Measurements from ENCODE around the gene XPNPEP3.

Gene XPNPEP3

DNA sequence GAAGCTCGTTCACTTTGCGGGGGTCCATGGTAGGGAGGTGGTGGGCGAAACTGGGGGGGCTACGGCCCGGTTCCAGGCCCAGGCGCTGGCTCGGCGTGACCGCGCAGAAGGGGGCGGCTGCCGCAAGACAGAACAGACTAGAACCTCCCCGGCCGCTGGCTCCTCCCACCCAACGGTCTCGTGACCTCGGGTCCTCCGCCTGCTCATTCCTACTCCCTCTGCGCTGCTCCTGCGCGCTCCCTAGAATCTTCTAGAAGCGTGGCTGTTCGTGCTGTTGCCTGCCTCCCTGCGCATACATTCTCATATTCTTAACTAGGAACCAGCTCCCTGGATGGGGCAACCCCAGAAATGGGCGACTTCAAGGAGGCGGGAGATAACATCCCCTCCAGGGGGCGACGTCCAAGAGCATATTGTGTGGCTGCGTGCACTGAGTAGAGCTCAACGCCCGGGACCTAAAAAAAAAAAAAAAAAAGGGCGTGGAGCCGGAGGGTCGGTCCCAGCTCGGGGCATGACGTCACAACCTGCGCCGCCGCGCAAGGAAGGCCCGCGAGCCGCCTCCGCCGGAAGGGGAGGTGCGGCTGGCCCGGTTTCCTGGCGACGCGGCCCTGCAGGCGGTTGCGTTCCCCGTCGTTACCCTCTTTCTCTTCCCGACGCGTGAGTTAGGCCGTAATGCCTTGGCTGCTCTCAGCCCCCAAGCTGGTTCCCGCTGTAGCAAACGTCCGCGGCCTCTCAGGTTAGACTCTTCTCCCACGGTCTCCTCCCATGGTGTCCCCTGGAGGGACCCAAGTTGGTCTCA, at the start of gene XPNPEP3, which contains the start of gene ST13 (continued):
- TF ChIP-seq, protein P1, sequence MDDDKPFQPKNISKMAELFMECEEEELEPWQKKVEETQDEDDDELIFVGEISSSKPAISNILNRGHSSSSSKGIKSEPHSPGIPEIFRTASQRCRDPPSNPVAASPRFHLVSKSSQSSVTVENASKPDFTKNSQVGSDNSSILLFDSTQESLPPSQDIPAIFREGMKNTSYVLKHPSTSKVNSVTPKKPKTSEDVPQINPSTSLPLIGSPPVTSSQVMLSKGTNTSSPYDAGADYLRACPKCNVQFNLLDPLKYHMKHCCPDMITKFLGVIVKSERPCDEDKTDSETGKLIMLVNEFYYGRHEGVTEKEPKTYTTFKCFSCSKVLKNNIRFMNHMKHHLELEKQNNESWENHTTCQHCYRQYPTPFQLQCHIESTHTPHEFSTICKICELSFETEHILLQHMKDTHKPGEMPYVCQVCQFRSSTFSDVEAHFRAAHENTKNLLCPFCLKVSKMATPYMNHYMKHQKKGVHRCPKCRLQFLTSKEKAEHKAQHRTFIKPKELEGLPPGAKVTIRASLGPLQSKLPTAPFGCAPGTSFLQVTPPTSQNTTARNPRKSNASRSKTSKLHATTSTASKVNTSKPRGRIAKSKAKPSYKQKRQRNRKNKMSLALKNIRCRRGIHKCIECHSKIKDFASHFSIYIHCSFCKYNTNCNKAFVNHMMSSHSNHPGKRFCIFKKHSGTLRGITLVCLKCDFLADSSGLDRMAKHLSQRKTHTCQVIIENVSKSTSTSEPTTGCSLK (tag by site-specific recombination; IDR thresholded peaks at IDR 0.05), result no peak
- TF ChIP-seq ZNF184 (tag by site-specific recombination; IDR thresholded peaks at IDR 0.05) (peak; percentile 1; the same call in 1 of the 2 replicates), ZNF530 (tag by site-specific recombination; IDR thresholded peaks at IDR 0.05; ENCODE audit: low read depth) (no peak), ZNF391 (tag by site-specific recombination; IDR thresholded peaks at IDR 0.05; ENCODE audit: borderline replicate concordance, low read depth) (no peak; the same call in 1 of the 2 replicates), ZIC2 (tag by site-specific recombination; IDR thresholded peaks at IDR 0.05) (peak; percentile 73), ZNF138 (tag by site-specific recombination; IDR thresholded peaks at IDR 0.05; ENCODE audit: borderline replicate concordance) (no peak), ZNF19 (tag by site-specific recombination; IDR thresholded peaks at IDR 0.05; ENCODE audit: low read depth) (no peak), ZBTB1 (tag by site-specific recombination; IDR thresholded peaks at IDR 0.05) (peak; percentile 62; the same call in 1 of the 2 replicates), ZNF658 (tag by site-specific recombination; IDR thresholded peaks at IDR 0.05) (no peak), BCL11A (tag by site-specific recombination; IDR thresholded peaks at IDR 0.05; ENCODE audit: low read depth) (no peak), ZNF558 (tag by site-specific recombination; IDR thresholded peaks at IDR 0.05) (peak; percentile 49; the same call in 1 of the 2 replicates), SETDB1 (IDR thresholded peaks at IDR 0.05; ENCODE audit: insufficient read length, low read length) (peak; percentile 36), ZNF837 (tag by site-specific recombination; IDR thresholded peaks at IDR 0.05) (no peak), ZNF707 (tag by site-specific recombination; IDR thresholded peaks at IDR 0.05) (no peak), ZNF214 (tag by site-specific recombination; IDR thresholded peaks at IDR 0.05; ENCODE audit: borderline replicate concordance) (no peak), ZNF560 (tag by site-specific recombination; IDR thresholded peaks at IDR 0.05; ENCODE audit: borderline replicate concordance) (no peak), ZNF202 (tag by site-specific recombination; IDR thresholded peaks at IDR 0.05; ENCODE audit: borderline replicate concordance) (no peak), ZNF623 (tag by site-specific recombination; IDR thresholded peaks at IDR 0.05) (0 out of 2 replicates have a peak, but pooled peaks have one; percentile 19)
- TF ChIP-seq, protein P2, sequence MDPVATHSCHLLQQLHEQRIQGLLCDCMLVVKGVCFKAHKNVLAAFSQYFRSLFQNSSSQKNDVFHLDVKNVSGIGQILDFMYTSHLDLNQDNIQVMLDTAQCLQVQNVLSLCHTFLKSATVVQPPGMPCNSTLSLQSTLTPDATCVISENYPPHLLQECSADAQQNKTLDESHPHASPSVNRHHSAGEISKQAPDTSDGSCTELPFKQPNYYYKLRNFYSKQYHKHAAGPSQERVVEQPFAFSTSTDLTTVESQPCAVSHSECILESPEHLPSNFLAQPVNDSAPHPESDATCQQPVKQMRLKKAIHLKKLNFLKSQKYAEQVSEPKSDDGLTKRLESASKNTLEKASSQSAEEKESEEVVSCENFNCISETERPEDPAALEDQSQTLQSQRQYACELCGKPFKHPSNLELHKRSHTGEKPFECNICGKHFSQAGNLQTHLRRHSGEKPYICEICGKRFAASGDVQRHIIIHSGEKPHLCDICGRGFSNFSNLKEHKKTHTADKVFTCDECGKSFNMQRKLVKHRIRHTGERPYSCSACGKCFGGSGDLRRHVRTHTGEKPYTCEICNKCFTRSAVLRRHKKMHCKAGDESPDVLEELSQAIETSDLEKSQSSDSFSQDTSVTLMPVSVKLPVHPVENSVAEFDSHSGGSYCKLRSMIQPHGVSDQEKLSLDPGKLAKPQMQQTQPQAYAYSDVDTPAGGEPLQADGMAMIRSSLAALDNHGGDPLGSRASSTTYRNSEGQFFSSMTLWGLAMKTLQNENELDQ (tag by site-specific recombination; IDR thresholded peaks at IDR 0.05; ENCODE audit: low read depth), result no peak
- TF ChIP-seq, protein P3, sequence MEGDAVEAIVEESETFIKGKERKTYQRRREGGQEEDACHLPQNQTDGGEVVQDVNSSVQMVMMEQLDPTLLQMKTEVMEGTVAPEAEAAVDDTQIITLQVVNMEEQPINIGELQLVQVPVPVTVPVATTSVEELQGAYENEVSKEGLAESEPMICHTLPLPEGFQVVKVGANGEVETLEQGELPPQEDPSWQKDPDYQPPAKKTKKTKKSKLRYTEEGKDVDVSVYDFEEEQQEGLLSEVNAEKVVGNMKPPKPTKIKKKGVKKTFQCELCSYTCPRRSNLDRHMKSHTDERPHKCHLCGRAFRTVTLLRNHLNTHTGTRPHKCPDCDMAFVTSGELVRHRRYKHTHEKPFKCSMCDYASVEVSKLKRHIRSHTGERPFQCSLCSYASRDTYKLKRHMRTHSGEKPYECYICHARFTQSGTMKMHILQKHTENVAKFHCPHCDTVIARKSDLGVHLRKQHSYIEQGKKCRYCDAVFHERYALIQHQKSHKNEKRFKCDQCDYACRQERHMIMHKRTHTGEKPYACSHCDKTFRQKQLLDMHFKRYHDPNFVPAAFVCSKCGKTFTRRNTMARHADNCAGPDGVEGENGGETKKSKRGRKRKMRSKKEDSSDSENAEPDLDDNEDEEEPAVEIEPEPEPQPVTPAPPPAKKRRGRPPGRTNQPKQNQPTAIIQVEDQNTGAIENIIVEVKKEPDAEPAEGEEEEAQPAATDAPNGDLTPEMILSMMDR (tag by site-specific recombination; IDR thresholded peaks at IDR 0.05), result peak; percentile 46; the same call in 1 of the 2 replicates
- TF ChIP-seq, protein P4, sequence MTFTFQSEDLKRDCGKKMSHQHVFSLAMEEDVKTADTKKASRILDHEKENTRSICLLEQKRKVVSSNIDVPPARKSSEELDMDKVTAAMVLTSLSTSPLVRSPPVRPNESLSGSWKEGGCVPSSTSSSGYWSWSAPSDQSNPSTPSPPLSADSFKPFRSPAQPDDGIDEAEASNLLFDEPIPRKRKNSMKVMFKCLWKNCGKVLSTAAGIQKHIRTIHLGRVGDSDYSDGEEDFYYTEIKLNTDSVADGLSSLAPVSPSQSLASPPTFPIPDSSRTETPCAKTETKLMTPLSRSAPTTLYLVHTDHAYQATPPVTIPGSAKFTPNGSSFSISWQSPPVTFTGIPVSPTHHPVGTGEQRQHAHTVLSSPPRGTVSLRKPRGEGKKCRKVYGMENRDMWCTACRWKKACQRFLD (tag by site-specific recombination; IDR thresholded peaks at IDR 0.05), result no peak
- TF ChIP-seq, protein P5, sequence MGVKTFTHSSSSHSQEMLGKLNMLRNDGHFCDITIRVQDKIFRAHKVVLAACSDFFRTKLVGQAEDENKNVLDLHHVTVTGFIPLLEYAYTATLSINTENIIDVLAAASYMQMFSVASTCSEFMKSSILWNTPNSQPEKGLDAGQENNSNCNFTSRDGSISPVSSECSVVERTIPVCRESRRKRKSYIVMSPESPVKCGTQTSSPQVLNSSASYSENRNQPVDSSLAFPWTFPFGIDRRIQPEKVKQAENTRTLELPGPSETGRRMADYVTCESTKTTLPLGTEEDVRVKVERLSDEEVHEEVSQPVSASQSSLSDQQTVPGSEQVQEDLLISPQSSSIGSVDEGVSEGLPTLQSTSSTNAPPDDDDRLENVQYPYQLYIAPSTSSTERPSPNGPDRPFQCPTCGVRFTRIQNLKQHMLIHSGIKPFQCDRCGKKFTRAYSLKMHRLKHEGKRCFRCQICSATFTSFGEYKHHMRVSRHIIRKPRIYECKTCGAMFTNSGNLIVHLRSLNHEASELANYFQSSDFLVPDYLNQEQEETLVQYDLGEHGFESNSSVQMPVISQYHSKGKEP (tag by site-specific recombination; IDR thresholded peaks at IDR 0.05), result no peak
- TF ChIP-seq, protein P6, sequence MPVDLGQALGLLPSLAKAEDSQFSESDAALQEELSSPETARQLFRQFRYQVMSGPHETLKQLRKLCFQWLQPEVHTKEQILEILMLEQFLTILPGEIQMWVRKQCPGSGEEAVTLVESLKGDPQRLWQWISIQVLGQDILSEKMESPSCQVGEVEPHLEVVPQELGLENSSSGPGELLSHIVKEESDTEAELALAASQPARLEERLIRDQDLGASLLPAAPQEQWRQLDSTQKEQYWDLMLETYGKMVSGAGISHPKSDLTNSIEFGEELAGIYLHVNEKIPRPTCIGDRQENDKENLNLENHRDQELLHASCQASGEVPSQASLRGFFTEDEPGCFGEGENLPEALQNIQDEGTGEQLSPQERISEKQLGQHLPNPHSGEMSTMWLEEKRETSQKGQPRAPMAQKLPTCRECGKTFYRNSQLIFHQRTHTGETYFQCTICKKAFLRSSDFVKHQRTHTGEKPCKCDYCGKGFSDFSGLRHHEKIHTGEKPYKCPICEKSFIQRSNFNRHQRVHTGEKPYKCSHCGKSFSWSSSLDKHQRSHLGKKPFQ (tag by site-specific recombination; IDR thresholded peaks at IDR 0.05), result no peak
- TF ChIP-seq, protein P7, sequence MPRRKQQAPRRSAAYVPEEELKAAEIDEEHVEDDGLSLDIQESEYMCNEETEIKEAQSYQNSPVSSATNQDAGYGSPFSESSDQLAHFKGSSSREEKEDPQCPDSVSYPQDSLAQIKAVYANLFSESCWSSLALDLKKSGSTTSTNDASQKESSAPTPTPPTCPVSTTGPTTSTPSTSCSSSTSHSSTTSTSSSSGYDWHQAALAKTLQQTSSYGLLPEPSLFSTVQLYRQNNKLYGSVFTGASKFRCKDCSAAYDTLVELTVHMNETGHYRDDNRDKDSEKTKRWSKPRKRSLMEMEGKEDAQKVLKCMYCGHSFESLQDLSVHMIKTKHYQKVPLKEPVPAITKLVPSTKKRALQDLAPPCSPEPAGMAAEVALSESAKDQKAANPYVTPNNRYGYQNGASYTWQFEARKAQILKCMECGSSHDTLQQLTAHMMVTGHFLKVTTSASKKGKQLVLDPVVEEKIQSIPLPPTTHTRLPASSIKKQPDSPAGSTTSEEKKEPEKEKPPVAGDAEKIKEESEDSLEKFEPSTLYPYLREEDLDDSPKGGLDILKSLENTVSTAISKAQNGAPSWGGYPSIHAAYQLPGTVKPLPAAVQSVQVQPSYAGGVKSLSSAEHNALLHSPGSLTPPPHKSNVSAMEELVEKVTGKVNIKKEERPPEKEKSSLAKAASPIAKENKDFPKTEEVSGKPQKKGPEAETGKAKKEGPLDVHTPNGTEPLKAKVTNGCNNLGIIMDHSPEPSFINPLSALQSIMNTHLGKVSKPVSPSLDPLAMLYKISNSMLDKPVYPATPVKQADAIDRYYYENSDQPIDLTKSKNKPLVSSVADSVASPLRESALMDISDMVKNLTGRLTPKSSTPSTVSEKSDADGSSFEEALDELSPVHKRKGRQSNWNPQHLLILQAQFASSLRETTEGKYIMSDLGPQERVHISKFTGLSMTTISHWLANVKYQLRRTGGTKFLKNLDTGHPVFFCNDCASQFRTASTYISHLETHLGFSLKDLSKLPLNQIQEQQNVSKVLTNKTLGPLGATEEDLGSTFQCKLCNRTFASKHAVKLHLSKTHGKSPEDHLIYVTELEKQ (tag by site-specific recombination; IDR thresholded peaks at IDR 0.05; ENCODE audit: borderline replicate concordance), result peak; percentile 20; the same call in 1 of the 2 replicates
